ENCODE results near the gene CNTN4. TPM values are rescaled to one million over a fixed set of nuclear protein-coding genes. Genes with fewer than 3 reads are reported as not detected.

The CNTN4 gene
- total and polyA plus RNA-seq, 8 donors = 2.5 to 10.8 (median 5.1) TPM

- no peak overlapping the region for H3K27ac ChIP-seq
- intact Hi-C loops (cut with DNase I) = no loop called here
- no peak overlapping the region for H3K4me3 ChIP-seq
- H3K9me3 ChIP-seq = no peaks in the 10 kb centered on the region
- H3K4me1 ChIP-seq = no peaks in the 10 kb centered on the region
- FAIRE-seq (no peak), DNase-seq (no peak), ATAC-seq (no peak)
- no peaks in the 10 kb centered on the region for H3K27me3 ChIP-seq
- TF ChIP-seq, protein P1, sequence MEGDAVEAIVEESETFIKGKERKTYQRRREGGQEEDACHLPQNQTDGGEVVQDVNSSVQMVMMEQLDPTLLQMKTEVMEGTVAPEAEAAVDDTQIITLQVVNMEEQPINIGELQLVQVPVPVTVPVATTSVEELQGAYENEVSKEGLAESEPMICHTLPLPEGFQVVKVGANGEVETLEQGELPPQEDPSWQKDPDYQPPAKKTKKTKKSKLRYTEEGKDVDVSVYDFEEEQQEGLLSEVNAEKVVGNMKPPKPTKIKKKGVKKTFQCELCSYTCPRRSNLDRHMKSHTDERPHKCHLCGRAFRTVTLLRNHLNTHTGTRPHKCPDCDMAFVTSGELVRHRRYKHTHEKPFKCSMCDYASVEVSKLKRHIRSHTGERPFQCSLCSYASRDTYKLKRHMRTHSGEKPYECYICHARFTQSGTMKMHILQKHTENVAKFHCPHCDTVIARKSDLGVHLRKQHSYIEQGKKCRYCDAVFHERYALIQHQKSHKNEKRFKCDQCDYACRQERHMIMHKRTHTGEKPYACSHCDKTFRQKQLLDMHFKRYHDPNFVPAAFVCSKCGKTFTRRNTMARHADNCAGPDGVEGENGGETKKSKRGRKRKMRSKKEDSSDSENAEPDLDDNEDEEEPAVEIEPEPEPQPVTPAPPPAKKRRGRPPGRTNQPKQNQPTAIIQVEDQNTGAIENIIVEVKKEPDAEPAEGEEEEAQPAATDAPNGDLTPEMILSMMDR (IDR thresholded peaks at IDR 0.05) = no peak
- 78 to 87% methylated on average over 2 of the region's 2 CpGs for WGBS, 2 donors
- no peaks in the 10 kb centered on the region for H3K36me3 ChIP-seq
Observed at GRCh38 chr3:2940062-2940461, 841.4 kb downstream of the CNTN4 start.

- no peak for FAIRE-seq
Observed at GRCh38 chr3:2944628-2945027, 846.0 kb downstream of the CNTN4 start.

GRCh38 chr3:2945121-2945520 lies 846.5 kb downstream of the CNTN4 start:
- intact Hi-C loops (cut with DNase I) = no loop called here
- TF ChIP-seq, protein P1 (IDR thresholded peaks at IDR 0.05) = no peak
- no peaks in the 10 kb centered on the region for H3K27me3 ChIP-seq
- no peaks in the 10 kb centered on the region for H3K9me3 ChIP-seq
- no peak overlapping the region for H3K27ac ChIP-seq
- ATAC-seq (no peak), FAIRE-seq (no peak), DNase-seq (no peak)
- 61 to 77% methylated on average over 3 of the region's 3 CpGs for WGBS, 2 donors
- H3K36me3 ChIP-seq = no peaks in the 10 kb centered on the region
- no peak overlapping the region for H3K4me3 ChIP-seq
- H3K4me1 ChIP-seq = no peaks in the 10 kb centered on the region

More at GRCh38 chr3:2944628-2945027, 846.0 kb downstream of the CNTN4 start:
- no peaks in the 10 kb centered on the region for H3K4me1 ChIP-seq
- 67 to 87% methylated on average over 1 of the region's 1 CpG for WGBS, 2 donors
- H3K9me3 ChIP-seq = no peaks in the 10 kb centered on the region
- no peak overlapping the region for H3K27ac ChIP-seq
- intact Hi-C loops (cut with DNase I) = no loop called here
- H3K27me3 ChIP-seq = no peaks in the 10 kb centered on the region
- DNase-seq (no peak), ATAC-seq (no peak)
- TF ChIP-seq, protein P1 (IDR thresholded peaks at IDR 0.05) = no peak
- no peaks in the 10 kb centered on the region for H3K36me3 ChIP-seq
- no peak overlapping the region for H3K4me3 ChIP-seq

DNA sequence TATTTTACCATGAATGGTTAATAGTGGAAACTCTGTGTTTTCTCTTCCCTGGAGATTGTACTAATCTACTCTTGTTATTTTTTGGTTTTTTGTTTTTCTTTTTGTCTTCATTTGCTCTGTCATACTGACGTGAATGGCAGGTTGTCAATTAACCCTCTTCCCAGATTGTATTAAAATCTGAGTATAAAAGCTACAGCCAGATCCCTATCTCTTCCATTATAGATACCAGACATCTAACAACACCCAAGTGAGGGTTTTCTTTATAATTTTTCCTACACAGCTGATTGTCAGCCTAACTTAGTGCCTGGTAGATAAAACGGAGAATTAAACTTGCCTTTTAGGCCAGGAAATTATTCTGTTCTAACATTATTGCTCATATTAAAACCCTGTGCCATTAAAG lies 848.9 kb downstream of the CNTN4 start:
- TF ChIP-seq, protein P1 (IDR thresholded peaks at IDR 0.05) = no peak
- Histone ChIP-seq H3K4me3 (no peak overlapping the region), H3K27me3 (no peaks in the 10 kb centered on the region), H3K36me3 (no peaks in the 10 kb centered on the region), H3K9me3 (no peaks in the 10 kb centered on the region), H3K4me1 (no peaks in the 10 kb centered on the region), H3K27ac (no peak overlapping the region)
- no peak for DNase-seq
- intact Hi-C loops (cut with DNase I) = no loop called here
- no peak for FAIRE-seq
- no peak for ATAC-seq
- 29 to 62% methylated on average over 2 of the region's 2 CpGs for WGBS, 2 donors

DNA sequence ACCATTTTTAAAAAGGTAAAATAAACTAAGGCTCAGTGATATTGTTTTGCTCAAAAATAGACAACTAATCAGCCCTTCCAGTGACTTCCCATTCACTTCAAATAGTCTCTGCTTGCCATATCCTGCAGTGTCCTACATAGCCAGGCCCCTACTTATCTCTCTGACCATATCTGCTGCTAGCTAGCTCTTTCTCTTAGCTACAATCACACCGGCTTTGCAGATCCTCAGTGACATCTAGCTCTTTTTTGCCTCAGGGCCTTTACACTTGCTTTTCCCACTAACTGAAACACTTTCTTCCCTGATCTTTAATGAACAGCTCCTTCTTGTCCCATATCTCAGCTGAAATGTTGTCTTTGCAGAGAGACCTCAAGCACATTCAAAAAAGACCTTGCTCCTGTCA lies 850.2 kb downstream of the CNTN4 start:
- ATAC-seq (no peak), FAIRE-seq (no peak), DNase-seq (no peak)
- no peak overlapping the region for H3K4me3 ChIP-seq
- WGBS, 2 donors = 72 to 90% methylated on average over 1 of the region's 1 CpG
- no peak overlapping the region for H3K27ac ChIP-seq
- no peaks in the 10 kb centered on the region for H3K36me3 ChIP-seq
- H3K4me1 ChIP-seq = no peaks in the 10 kb centered on the region
- TF ChIP-seq, protein P1 (IDR thresholded peaks at IDR 0.05) = no peak
- H3K9me3 ChIP-seq = no peaks in the 10 kb centered on the region
- intact Hi-C loops (cut with DNase I) = no loop called here
- no peaks in the 10 kb centered on the region for H3K27me3 ChIP-seq
